ENCODE results near the gene PPP6R3.

PPP6R3 gene

GRCh38 chr11:68657021-68657780, 196.6 kb downstream of the PPP6R3 start:
- no peak for DNase-seq

- DNase-seq = no peak
These were observed 197.5 kb downstream of the PPP6R3 start for GRCh38 chr11:68658097-68658496.

GRCh38 chr11:68658661-68659060, 198.1 kb downstream of the PPP6R3 start:
- no peak for DNase-seq

GRCh38 chr11:68659158-68659921, 198.8 kb downstream of the PPP6R3 start:
- peak; percentile 97 for DNase-seq

- DNase-seq = no peak
These were observed 199.7 kb downstream of the PPP6R3 start for GRCh38 chr11:68660066-68660810.

GRCh38 chr11:68661014-68661413, 200.5 kb downstream of the PPP6R3 start:
- no peak for DNase-seq

- no peak for DNase-seq
These were observed 201.4 kb downstream of the PPP6R3 start for GRCh38 chr11:68661697-68662603.

GRCh38 chr11:68663482-68664010, 203.0 kb downstream of the PPP6R3 start:
- no peak for DNase-seq

GRCh38 chr11:68664141-68664540, 203.6 kb downstream of the PPP6R3 start:
- no peak for DNase-seq

GRCh38 chr11:68664906-68665305, 204.4 kb downstream of the PPP6R3 start:
- DNase-seq = no peak

Data from NCI-H1105 treated with DMSO at 0.1 percent for 48 hours (cell line).